Measurements from ENCODE around the gene BDP1.
"Not testable (repeated sequence)": the region's sequence is repeated elsewhere in the genome, so short reads cannot be mapped to it uniquely, and the experiment has no call there.

The BDP1 gene, protein sequence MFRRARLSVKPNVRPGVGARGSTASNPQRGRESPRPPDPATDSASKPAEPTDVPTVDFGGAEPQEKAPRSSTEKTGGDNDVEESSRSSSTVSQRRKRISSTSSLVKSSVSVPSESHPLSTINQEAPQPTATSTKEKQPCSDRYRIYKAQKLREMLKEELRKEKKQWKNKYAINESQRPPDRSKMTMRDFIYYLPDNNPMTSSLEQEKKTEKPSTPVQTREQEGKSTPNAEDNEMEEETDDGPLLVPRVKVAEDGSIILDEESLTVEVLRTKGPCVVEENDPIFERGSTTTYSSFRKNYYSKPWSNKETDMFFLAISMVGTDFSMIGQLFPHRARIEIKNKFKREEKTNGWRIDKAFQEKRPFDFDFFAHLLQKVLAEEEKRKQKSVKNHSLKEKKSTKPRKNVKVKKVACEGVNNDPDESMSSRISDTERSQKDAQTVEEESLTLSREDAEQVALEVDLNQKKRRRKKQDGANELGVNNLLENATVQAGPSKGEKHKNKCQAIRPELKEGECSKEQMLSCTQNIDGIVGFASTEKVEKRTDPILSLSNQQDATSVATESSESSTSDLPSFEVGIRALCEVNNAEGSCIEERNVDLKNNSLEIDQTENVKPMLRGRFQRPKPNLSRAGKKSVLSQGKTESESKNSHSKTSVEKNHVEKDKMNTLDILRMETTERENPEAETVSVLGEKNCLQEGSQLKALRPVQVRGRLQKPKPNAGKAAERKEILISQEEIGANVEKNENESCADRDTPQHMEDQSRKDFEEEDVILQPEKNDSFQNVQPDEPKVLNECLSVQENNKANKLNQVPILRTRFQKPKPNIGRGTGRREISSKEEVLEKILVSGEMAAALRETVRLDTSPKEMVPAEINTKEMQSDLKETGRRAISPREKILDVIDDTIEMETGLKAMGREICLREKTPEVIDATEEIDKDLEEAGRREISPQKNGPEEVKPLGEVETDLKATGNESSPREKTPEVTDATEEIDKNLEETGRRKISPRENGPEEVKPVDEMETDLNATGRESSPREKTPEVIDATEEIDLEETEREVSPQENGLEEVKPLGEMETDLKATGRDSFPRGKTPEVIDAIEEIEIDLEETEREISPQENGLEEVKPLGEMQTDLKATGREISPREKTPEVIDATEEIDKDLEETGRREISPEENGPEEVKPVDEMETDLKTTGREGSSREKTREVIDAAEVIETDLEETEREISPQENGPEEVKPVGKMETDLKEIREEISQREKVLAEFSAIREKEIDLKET (N-terminal part only)

DNA sequence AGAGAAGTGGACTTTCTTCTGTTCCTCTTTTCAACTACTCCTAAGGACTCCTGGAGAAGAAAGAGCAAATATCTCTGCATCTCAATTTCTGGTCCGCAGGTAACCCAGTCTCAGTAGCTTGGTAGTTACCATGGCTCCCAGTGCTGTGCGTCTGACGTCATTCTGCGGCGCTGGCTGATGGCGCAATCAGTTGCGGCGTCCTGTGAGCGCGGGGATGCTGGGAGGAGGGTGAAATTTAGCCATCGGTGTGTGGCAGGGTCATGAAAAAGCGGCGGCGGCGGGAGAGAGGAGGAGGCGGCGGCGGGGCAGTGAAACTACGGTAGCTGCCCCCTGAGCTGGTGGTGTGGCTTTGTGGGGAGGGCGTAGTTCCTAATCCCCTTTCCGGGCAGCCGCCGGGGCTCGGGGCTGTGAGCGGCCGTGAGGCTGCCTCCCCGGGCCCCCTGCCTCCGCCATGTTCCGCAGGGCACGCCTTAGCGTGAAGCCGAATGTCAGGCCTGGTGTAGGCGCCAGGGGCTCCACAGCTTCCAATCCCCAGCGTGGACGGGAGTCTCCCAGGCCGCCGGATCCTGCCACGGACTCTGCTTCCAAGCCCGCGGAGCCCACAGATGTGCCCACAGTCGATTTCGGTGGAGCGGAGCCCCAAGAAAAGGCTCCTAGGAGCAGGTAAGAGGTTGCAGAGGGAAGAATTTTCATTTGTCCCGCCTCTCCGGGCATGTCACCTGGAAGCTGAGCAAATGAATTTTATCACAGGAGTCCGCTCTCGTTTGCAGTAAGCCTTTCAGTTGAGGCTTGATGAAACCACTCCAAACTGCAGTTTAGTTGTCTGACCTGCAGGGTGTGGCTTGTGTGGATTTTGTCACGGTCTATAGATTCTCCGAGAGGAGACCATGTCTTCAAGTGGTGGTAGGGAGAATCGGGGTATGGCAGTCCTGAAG is at the start of gene BDP1:
Gene BDP1, plus strand, starts transcription at position 225 of the 935 bp plus-strand sequence. Its CDS starts 227 bp downstream, at position 452.
- DNase-seq (ENCODE audit: low spot score): peak; percentile 95

DNA sequence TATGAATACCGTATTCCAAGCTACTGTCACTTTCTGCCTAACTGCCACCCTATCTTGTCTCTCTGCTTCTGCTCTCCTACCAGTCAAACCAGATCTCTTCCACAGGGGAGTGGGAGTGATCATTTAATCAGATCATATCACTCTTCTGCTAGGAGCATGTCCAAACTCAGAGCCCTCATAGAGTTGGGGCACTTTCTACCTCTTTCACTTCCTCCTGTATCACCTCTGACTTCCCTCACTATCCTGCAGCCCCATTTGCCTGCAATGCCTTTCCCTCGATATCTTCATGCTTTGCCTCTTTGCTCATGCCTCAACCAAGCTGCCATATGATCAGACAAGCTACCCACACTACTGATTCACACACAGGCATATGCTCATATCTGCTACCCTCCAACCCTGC is 45.4 kb upstream of the BDP1 start:
- not testable (repeated sequence) for DNase-seq (ENCODE audit: low spot score)

DNA sequence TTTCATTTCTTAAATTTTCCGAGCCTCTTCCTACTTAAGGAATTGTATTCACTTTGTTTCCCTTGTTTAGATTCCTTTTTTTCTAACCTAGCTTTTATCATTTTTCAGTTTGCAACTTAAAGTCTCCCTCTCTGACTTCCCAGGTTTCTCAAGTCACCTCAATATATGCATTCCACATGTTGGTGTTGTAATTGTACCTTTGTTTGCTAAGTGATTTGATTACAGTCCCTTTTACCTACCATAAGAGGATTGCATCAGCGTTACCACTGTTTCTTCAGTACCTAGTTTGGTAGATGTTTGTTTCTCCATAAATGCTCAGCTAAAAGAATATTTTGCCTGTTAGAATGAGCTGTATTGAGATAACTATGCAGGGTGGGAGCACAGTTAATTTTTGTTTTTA is 39.8 kb upstream of the BDP1 start:
- DNase-seq (ENCODE audit: low spot score): not testable (repeated sequence)

DNA sequence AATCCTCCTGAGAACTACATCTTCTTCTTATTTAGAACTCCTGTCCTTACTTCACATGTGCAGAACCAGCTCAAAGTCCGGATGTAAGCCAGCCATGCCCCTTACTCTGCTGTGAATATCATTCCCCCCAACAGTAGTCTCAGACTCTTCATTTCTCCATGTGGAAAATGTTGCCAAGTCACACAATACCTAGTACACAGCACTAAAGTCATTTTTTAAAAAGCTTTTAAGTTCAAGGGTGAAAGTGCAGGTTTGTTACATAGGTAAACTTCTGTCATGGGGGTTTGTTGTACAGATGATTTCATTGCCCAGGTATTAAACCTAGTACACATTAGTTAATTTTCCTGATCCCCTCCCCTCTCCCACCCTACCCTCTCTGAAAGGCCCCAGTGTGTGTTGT is 37.4 kb upstream of the BDP1 start:
- DNase-seq (ENCODE audit: low spot score): not testable (repeated sequence)

DNA sequence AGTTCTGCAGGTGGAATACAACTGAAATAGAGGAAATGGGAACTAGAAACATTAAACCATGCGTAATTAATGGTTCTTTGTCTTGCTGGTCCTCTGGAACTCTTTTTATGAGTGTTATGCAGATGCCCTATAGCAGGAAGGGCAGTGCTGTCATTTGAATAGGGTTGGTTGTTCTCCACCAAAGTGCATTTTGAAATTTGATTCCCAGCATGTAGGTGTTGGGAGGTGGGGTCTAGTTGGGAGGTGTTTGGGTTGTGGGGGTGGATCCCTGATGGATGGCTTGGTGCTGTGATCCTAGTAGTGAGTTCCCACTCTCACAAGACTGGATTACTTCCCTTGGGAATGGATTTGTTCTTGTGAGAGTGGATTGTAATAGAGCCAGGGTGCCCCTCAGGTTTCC is 34.2 kb upstream of the BDP1 start:
- not testable (repeated sequence) for DNase-seq (ENCODE audit: low spot score)

DNA sequence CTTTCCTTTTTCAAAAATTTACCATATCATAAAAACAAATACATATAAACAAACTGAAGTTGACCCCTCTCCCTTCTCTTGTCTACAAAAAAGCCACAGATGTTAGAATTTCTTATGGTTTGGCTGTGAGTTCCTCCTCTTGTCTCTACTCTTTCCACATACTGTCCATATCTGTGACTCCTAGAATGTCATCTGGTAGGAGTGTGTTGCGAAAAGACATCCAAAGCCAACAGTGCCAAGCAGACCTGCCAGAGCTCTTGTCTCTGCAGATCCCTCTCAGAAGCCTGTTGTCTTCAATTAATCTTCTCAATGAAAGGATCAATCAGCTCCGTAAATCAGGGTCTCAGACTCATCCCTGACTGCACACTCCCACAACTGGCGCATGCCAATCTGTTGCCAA is 31.6 kb upstream of the BDP1 start:
- DNase-seq (ENCODE audit: low spot score): peak; percentile 1

DNA sequence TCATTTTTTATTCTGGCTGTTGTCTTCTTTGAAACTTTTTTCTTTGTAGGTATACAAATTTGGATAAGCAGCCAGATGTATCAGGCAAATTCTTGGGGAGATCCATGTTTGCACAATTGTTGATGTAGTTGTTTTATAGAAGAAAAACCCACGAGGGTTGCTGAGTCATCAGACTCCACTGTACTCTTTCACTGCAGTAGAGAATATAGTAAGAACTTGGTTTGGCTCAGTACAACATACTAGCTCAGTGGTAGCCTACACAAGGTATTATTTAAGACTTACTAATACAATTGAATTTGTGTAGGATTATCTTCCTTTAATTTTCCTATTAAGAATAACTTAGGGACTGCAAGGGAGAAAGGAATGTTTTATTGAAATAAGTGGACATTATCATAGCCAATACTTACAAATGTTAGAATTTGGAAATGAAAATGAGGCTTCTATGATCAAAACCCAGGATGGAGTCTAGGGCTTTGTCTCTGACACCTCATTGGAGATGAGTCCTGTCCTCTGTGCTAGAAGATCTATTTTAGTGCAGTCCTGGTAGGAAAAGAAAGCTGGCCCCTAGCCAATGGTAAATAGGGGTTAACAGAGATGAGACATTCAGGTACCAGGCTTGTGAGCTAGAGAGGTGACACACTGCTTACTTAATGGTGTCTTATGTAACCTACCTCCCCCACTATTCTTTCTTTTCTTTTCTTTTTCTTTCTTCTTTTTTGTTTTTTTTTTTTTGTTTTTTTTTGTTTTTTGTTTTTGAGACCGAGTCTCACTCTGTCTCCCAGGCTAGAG is 28.6 kb upstream of the BDP1 start:
- DNase-seq (ENCODE audit: low spot score): not testable (repeated sequence)

DNA sequence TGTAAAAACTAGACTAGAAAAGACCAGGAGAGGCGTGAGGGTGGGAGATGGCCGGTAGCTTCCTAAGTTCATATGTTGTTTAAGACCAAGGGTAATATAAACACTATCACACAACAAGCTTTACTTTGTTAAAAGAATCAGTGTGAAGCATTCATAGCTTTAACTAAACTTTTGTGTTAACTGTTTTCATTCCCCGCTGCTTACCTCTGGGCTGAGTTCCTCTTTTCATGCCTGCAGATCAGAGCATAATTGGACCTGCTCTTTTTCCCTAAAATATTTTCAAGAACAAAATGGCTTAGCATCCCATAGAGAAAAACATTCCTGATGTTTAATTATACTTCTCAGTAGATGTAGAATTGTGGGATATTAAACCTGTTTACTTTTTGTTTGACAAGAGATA is 23.0 kb upstream of the BDP1 start:
- not testable (repeated sequence) for DNase-seq (ENCODE audit: low spot score)

DNA sequence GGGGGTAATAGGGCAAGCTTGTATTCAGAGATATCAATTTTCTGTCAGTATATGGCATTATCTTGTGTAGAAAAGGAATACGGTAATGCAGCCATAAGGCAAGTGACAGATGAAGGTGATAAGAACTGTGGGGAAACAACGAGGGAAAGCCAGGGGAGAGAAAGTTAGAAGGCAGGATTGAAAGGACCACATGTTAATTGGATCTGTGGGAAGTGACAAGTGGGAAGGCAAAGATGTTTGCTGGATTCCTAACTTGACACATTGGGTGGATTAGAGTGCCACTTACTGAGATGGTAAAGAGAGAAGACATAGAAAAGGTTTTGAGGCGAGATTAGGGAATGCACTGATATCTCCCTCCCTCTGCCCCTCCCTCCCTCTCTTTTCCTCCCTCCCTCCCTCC is 20.6 kb upstream of the BDP1 start:
- DNase-seq (ENCODE audit: low spot score): not testable (repeated sequence)

DNA sequence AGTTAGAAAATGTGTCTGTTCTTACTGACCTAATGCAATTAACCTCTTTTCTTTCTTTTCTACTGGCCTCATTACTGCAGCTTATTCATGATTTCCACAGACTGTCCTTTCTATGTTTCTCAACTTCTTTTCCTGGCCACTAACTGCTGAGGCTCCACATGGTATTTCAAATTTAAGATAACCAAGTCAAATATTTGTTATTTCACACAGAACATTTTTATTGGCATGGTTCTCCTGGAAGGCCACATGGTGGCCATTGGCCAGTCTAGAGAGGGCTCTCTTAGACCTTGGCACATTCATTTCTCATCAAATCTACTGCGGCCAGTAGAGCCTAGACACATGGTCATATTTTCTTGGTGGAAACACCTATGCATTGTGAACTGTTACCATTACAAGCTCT is 13.9 kb upstream of the BDP1 start:
- DNase-seq (ENCODE audit: low spot score): not testable (repeated sequence)

DNA sequence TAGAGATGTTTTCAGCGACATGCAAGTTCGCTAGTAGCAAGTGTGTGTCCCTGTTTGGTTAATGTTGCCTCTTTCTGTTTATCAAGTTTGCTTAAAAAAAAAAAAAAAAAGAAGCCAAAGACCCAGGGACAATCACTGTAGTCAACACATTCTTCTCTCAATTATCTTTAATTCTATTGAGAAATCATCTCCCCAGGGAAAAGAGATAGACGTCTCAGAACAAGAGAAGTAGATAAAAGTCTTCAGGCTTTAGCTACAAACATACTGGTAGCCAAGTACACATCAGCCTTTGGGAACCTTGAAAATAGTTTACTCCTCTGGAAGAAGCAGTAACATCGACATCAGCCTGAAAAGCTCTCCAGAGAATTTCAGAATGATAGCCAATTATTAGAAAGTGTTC is 11.6 kb upstream of the BDP1 start:
- DNase-seq (ENCODE audit: low spot score): not testable (repeated sequence)

DNA sequence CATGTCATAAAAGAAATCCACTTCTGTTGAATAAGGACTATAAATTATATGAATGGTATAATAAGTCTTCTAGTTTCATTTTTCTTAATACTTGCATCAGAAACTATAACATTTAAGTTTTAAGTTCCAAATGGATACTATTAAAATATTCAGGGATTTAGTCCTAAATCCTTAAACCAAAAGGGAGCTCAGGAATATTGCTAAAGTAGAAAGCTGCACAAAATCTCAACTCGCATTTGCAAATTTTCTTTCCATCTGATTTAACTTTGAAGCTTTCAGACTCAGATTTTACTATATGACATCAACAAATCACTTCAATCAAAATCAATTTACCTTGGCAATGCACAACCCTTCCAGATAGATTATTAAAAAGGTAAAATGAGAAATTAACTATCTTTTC is 10.4 kb upstream of the BDP1 start:
- DNase-seq (ENCODE audit: low spot score): not testable (repeated sequence)

DNA sequence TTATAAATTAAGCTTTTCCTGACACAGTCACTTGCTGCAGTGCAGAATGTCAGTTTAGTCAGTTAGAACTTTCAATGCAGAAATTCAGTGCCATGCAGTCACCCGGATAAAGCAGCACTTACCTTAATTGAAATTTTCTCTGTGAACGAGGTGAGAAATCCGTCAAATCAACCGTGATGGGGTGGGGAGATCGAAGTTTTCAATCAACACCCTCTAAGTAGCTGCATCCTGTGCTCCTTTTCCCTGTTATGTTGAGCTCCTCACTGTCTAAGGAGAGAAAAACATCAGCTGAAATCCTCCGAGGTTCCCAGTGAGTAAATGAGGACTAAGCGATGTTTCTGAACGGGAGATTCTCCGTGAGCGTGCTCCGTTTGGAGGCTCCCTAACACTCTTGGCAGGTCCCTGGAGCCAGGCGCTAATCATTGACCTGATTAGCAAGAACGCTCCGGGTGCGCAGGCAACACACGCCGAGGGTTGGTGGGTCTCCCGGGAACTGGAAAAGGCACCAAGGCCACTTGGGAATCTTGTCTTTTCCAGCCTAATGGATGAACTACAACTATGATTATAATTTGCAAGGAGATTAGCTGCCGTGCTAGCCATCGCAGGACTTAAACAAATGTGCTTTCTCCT is 9.8 kb upstream of the BDP1 start:
- DNase-seq (ENCODE audit: low spot score): not testable (repeated sequence)

DNA sequence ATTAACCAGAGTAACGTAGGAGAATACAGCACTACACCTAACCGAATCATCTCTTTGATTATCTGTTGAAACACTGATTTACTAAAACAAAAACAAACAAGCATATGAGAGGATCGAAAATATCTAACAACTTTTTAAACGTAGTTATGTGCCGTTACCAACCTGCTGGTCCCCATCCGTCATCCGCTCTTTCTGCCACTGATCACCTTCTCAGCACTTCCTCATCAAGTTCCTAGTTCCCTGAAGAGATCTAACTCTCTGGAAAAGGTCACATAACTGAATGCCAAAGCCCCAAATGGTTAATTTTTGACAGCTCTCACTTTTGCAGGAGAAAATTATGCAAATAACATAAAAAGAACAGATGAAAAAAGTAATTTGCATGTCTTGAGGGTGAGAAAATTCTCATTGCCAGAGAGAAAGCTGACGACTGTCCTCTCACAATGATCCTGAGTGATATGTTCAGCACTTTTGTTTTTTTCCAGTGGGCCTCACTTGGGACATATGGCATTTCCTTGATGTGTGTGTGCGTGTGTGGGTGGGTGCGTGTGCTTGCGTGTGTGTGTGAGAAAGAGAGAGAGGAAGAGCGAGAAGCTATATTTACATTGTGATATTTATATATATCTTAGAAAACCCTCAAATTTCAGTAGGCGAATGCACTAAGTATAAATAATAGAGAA is 8.8 kb upstream of the BDP1 start:
- not testable (repeated sequence) for DNase-seq (ENCODE audit: low spot score)

DNA sequence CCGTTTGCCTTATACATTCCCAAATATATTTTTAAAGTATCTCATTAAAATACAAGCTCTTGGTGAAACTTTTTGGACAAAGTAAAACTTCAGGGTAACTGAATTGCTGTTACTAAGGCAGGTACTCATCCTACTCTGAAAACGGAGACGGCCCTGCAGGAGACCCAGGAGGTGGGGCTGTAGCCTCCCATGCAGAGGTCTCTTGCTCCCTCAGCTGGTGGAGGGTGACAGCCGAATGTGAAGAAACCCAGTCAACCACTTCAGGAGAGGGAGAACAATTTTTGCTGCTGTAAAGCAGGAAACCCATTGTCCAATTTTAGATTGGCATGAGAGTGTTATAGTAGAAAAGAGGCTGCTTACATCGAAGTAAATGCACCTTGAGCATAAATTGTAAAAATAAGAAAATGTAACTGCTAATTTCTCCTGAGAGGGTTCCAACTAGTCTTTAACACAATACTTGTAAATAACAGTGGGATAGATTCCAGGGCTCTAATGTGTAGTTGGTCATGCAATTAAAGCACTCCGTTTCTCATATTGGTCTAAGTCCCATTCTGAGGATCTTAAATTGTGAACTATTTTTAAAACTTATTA is 8.1 kb upstream of the BDP1 start:
- not testable (repeated sequence) for DNase-seq (ENCODE audit: low spot score)

DNA sequence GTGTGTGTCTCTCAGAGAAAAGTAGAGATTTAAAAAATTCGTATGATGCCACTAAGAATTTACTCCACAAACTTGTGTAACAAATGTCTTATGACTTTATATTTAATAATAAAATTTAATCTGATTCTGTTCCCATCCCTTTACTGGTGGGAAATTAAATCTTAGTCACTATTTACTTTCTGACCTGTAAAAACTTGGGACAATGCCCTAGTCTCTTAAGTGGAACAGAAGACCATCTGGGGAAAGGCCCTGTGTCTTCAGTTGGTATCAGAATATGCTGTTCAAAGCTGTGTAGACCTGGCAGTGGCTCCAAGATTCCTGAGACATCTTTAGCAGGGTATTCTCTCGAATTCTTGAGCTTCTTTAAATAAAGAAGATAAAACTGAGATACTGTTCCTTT is 2.6 kb upstream of the BDP1 start:
- DNase-seq (ENCODE audit: low spot score): no peak

DNA sequence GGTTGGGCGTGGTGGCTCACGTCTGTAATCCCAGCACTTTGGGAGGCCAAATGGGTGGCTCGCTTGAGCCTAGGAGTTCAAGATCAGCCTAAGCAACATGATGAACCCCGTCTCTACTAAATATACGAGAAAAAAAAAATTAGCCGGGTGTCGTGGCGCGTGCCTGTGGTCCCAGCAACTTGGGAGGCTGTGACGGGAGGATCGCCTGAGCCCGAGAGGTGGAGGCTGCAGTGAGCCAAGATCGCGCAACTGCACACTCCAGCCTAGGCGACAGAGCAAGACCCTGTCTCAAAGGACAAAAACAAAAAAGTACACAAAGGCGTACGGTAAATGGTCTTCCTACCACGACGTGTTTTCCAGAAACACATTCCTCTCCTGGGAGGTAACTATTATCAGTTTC is 538 bp upstream of the BDP1 start:
- DNase-seq (ENCODE audit: low spot score): no peak

DNA sequence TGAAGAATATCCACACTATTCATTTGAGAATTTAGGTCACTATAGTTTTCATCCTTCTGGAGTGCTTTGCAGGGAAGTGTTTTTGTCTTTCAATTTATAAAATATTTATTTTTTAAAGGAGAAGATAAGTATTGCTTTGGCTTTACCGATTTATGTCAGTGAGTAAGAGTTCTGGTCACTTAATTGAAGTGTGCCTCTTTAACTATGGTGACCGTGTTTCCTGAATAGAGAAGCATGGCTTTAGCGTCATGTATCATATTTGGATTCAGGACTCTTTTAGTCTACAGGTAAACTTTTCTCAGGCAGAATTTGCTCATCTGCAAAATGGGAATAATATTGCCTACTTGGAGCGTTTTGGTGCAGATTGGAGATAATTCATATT is 902 bp downstream of the BDP1 start:
- DNase-seq (ENCODE audit: low spot score): no peak

DNA sequence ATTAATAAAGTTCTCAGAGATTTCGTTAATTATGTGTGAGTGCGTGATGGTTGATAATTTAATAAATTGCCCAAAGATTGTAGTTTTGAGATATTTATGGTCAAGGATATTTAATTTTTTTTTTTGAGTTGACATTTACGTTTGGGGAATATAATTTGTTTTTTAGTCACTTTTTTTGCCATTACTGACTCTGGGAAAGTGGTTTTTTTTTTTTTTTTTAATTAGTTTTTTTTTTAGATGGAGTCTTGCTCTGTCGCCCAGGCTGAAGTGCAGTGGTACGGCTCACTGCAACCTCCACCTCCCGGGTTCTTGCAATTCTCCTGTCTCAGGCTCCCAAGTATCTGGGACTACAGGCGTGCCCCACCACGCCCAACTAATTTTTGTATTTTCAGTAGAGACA is 1.7 kb downstream of the BDP1 start:
- no peak for DNase-seq (ENCODE audit: low spot score)

Data from AG20443 (cell line).